ENCODE results near the gene SCAPER. TPM values are rescaled to one million over a fixed set of nuclear protein-coding genes. Genes with fewer than 3 reads are reported as not detected.

SCAPER gene
- polyA plus RNA-seq, 4 donors: 8.1 to 25.9 (median 14.0) TPM

DNA sequence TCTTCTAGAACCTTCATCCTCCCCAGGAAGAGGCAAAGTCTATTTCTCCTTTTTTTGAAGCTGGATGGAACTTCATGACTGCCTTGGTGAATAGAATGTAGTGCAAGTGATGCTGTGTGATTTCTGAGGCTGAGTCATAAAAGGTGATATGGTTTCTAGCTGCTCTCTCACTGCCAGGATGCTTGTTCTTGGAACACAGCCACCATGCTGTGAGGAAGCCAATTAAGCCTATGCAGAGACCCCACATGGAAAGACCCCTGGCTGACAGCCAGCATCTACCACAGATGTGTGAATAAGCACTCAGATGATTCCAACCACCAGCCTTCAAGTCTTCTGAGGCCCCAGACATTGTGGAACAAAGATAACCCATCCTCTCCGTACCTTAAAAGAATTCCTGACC is 511.5 kb downstream of the SCAPER start:
- H3K36me3 ChIP-seq (ENCODE audit: control insufficient read depth in 3 of 3, insufficient read depth in 2 of 3, low read depth in 1 of 3, low read length in 3 of 3): peaks cover 0 to 5% (median 0%) of the 10 kb centered on the region in 3 donors
- no peaks in the 10 kb centered on the region for H3K27me3 ChIP-seq (ENCODE audit: control insufficient read depth in 3 of 3, insufficient read depth in 3 of 3, low read length in 3 of 3)
- FAIRE-seq (no peak), DNase-seq (no peak)
- H3K27ac ChIP-seq (ENCODE audit: low read depth in 1 of 3, low read length in 2 of 3): no peak overlapping the region
- 86 to 100% (median 92%) methylated on average over 1 of the region's 1 CpG for WGBS, 3 donors
- no peaks in the 10 kb centered on the region for H3K9me3 ChIP-seq (ENCODE audit: control insufficient read depth in 2 of 2, insufficient read depth in 1 of 2, low read depth in 1 of 2, low read length in 1 of 2)
- no peaks in the 10 kb centered on the region for H3K4me1 ChIP-seq (ENCODE audit: control insufficient read depth in 3 of 3, insufficient read depth in 2 of 3, low read depth in 1 of 3, low read length in 2 of 3)
- H3K4me3 ChIP-seq (ENCODE audit: low read depth in 1 of 3, low read length in 3 of 3): no peak overlapping the region

DNA sequence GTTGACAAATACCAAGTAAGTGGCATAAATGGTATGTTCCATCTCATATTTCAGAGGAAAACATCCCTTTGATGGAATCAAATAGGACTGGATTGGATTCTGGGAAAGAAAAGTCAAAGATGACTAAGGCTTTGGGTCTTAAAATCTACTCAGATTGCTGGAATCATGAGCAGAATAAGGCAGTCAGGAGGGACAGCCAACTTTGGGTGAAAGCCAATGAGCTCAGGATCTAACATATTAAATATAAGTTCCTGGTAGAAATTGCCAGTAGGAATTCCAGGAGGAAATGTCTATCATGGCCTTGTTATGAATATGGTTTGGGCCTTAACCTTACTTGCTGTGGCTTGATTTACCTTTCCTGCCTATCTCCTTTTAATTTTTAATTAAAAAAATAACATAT is 513.3 kb downstream of the SCAPER start:
- no peak overlapping the region for H3K27ac ChIP-seq (ENCODE audit: low read depth in 1 of 3, low read length in 2 of 3)
- no peaks in the 10 kb centered on the region for H3K9me3 ChIP-seq (ENCODE audit: control insufficient read depth in 2 of 2, insufficient read depth in 1 of 2, low read depth in 1 of 2, low read length in 1 of 2)
- no peak overlapping the region for H3K4me3 ChIP-seq (ENCODE audit: low read depth in 1 of 3, low read length in 3 of 3)
- DNase-seq (no peak), FAIRE-seq (no peak)
- no peaks in the 10 kb centered on the region for H3K4me1 ChIP-seq (ENCODE audit: control insufficient read depth in 3 of 3, insufficient read depth in 2 of 3, low read depth in 1 of 3, low read length in 2 of 3)
- peaks cover 0 to 5% (median 0%) of the 10 kb centered on the region in 3 donors for H3K36me3 ChIP-seq (ENCODE audit: control insufficient read depth in 3 of 3, insufficient read depth in 2 of 3, low read depth in 1 of 3, low read length in 3 of 3)
- H3K27me3 ChIP-seq (ENCODE audit: control insufficient read depth in 3 of 3, insufficient read depth in 3 of 3, low read length in 3 of 3): no peaks in the 10 kb centered on the region

DNA sequence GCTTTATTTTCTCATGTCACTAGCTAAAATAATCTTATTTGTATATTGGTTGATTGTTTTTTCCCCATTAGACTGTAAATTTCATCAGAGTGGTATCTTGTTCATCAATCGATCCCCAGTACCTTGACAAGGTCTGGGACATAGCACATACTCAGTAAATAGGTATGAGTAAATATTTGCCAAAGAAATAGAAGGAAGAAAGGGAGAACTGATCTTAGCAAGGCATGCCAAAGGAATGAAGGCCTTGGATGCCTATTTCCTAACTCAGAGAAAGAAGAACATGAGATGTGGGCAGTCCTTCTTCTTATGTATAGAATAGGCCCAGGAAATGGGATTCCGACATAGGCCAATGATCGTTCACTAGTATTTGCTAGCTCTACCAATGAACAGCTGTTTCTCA is 513.8 kb downstream of the SCAPER start:
- H3K9me3 ChIP-seq (ENCODE audit: control insufficient read depth in 2 of 2, insufficient read depth in 1 of 2, low read depth in 1 of 2, low read length in 1 of 2): no peaks in the 10 kb centered on the region
- H3K4me3 ChIP-seq (ENCODE audit: low read depth in 1 of 3, low read length in 3 of 3): no peak overlapping the region
- H3K36me3 ChIP-seq (ENCODE audit: control insufficient read depth in 3 of 3, insufficient read depth in 2 of 3, low read depth in 1 of 3, low read length in 3 of 3): peaks cover 0 to 5% (median 0%) of the 10 kb centered on the region in 3 donors
- no peaks in the 10 kb centered on the region for H3K27me3 ChIP-seq (ENCODE audit: control insufficient read depth in 3 of 3, insufficient read depth in 3 of 3, low read length in 3 of 3)
- H3K27ac ChIP-seq (ENCODE audit: low read depth in 1 of 3, low read length in 2 of 3): no peak overlapping the region
- no peak for FAIRE-seq
- 84 to 97% (median 94%) methylated on average over 3 of the region's 3 CpGs for WGBS, 3 donors
- no peak for DNase-seq
- no peaks in the 10 kb centered on the region for H3K4me1 ChIP-seq (ENCODE audit: control insufficient read depth in 3 of 3, insufficient read depth in 2 of 3, low read depth in 1 of 3, low read length in 2 of 3)

DNA sequence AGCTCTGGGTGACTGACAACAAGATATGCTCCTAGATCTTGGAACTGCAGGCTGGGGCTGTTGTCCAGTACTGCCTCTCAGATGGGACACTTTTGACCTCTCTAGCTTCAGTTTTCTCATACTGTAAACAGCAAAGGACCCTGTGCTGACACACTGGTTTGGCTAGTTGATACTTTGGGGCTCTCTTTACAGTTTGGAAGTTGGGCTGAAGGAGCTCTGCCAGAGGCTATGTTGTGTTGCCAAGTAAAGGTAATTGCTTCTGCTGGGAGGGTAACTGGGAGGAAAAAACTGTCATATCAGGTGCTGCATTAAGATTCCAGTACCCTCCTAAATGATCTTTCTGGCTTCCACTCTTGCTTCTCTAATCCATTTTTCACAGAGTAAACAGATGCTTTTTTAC is 514.6 kb downstream of the SCAPER start:
- Histone ChIP-seq H3K4me3 (ENCODE audit: low read depth in 1 of 3, low read length in 3 of 3) (no peak overlapping the region), H3K36me3 (ENCODE audit: control insufficient read depth in 3 of 3, insufficient read depth in 2 of 3, low read depth in 1 of 3, low read length in 3 of 3) (peaks cover 0 to 5% (median 2%) of the 10 kb centered on the region in 3 donors), H3K27ac (ENCODE audit: low read depth in 1 of 3, low read length in 2 of 3) (no peak overlapping the region), H3K9me3 (ENCODE audit: control insufficient read depth in 2 of 2, insufficient read depth in 1 of 2, low read depth in 1 of 2, low read length in 1 of 2) (no peaks in the 10 kb centered on the region), H3K27me3 (ENCODE audit: control insufficient read depth in 3 of 3, insufficient read depth in 3 of 3, low read length in 3 of 3) (no peaks in the 10 kb centered on the region), H3K4me1 (ENCODE audit: control insufficient read depth in 3 of 3, insufficient read depth in 2 of 3, low read depth in 1 of 3, low read length in 2 of 3) (no peaks in the 10 kb centered on the region)
- FAIRE-seq (no peak), DNase-seq (no peak)

DNA sequence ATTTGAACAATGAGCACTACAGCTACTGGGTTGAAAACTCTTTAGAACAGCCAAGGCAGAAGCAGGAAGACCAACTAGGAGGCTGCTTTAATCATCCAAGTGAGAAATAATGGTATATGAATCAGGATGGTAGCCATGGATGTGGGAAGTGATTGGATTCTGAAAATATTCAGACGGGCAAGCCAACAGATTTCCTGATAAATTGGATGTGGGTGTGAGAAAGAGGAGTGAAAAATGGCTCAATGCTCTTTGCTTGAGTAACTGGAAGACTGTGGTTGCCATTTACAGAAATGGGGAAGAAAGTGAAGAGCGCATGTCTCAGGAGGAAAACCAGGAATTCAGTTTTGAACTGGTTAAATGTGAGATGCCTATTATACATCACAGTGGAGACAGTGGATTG is 518.2 kb downstream of the SCAPER start:
- Histone ChIP-seq H3K36me3 (ENCODE audit: control insufficient read depth in 3 of 3, insufficient read depth in 2 of 3, low read depth in 1 of 3, low read length in 3 of 3) (peaks cover 0 to 5% (median 2%) of the 10 kb centered on the region in 3 donors), H3K4me3 (ENCODE audit: low read depth in 1 of 3, low read length in 3 of 3) (no peak overlapping the region), H3K27me3 (ENCODE audit: control insufficient read depth in 3 of 3, insufficient read depth in 3 of 3, low read length in 3 of 3) (no peaks in the 10 kb centered on the region), H3K27ac (ENCODE audit: low read depth in 1 of 3, low read length in 2 of 3) (no peak overlapping the region), H3K4me1 (ENCODE audit: control insufficient read depth in 3 of 3, insufficient read depth in 2 of 3, low read depth in 1 of 3, low read length in 2 of 3) (no peaks in the 10 kb centered on the region), H3K9me3 (ENCODE audit: control insufficient read depth in 2 of 2, insufficient read depth in 1 of 2, low read depth in 1 of 2, low read length in 1 of 2) (no peaks in the 10 kb centered on the region)
- FAIRE-seq (no peak), DNase-seq (no peak)
- WGBS, 3 donors: 92 to 95% (median 93%) methylated on average over 2 of the region's 2 CpGs

DNA sequence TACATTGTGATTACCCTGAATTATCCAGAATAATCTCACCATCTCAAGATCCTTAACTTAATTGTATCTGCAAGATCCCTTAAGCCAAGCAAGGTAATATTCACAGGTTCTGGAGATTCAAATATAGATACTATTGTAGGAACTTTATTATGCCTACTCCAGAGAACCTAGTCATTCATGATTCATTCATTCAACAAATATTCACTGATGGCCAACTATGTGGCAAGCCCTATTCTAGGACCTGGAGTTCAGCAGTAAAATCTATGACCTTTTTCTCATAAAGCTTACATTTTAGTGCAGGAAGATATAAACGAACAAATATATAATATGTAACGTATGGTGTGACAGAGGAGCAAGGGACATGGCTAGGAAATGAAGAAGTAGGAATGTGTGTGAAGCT is 519.0 kb downstream of the SCAPER start:
- Histone ChIP-seq H3K4me1 (ENCODE audit: control insufficient read depth in 3 of 3, insufficient read depth in 2 of 3, low read depth in 1 of 3, low read length in 2 of 3) (no peaks in the 10 kb centered on the region), H3K27ac (ENCODE audit: low read depth in 1 of 3, low read length in 2 of 3) (no peak overlapping the region), H3K9me3 (ENCODE audit: control insufficient read depth in 2 of 2, insufficient read depth in 1 of 2, low read depth in 1 of 2, low read length in 1 of 2) (no peaks in the 10 kb centered on the region), H3K27me3 (ENCODE audit: control insufficient read depth in 3 of 3, insufficient read depth in 3 of 3, low read length in 3 of 3) (no peaks in the 10 kb centered on the region), H3K36me3 (ENCODE audit: control insufficient read depth in 3 of 3, insufficient read depth in 2 of 3, low read depth in 1 of 3, low read length in 3 of 3) (peaks cover 0 to 10% (median 2%) of the 10 kb centered on the region in 3 donors), H3K4me3 (ENCODE audit: low read depth in 1 of 3, low read length in 3 of 3) (no peak overlapping the region)
- FAIRE-seq (no peak), DNase-seq (no peak)
- WGBS, 3 donors: 89 to 94% (median 91%) methylated on average over 2 of the region's 2 CpGs

DNA sequence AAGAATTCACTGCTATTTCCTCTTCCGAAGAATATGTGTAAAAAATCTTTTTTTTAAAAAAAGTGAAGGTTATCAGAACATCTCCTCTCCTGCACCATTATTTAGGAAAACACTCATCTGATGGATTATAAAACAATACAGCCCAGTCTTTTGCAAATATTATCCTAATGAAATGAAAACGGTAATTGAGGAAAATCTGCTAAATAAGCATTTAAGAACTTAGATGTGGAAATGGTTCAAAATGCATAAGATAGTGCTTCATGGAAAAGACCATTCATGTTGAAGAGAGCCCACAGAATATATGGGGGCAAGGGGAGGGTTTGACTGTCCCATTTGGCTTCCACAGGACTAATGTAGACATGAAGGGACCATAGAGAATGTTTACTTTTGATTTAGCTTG is 520.7 kb downstream of the SCAPER start:
- H3K4me3 ChIP-seq (ENCODE audit: low read depth in 1 of 3, low read length in 3 of 3): no peak overlapping the region
- DNase-seq (no peak), FAIRE-seq (no peak)
- H3K36me3 ChIP-seq (ENCODE audit: control insufficient read depth in 3 of 3, insufficient read depth in 2 of 3, low read depth in 1 of 3, low read length in 3 of 3): peaks cover 0 to 5% (median 2%) of the 10 kb centered on the region in 3 donors
- H3K4me1 ChIP-seq (ENCODE audit: control insufficient read depth in 3 of 3, insufficient read depth in 2 of 3, low read depth in 1 of 3, low read length in 2 of 3): no peaks in the 10 kb centered on the region
- no peaks in the 10 kb centered on the region for H3K9me3 ChIP-seq (ENCODE audit: control insufficient read depth in 2 of 2, insufficient read depth in 1 of 2, low read depth in 1 of 2, low read length in 1 of 2)
- WGBS, 3 donors: 89 to 97% (median 96%) methylated on average over 2 of the region's 2 CpGs
- H3K27me3 ChIP-seq (ENCODE audit: control insufficient read depth in 3 of 3, insufficient read depth in 3 of 3, low read length in 3 of 3): no peaks in the 10 kb centered on the region
- H3K27ac ChIP-seq (ENCODE audit: low read depth in 1 of 3, low read length in 2 of 3): no peak overlapping the region

DNA sequence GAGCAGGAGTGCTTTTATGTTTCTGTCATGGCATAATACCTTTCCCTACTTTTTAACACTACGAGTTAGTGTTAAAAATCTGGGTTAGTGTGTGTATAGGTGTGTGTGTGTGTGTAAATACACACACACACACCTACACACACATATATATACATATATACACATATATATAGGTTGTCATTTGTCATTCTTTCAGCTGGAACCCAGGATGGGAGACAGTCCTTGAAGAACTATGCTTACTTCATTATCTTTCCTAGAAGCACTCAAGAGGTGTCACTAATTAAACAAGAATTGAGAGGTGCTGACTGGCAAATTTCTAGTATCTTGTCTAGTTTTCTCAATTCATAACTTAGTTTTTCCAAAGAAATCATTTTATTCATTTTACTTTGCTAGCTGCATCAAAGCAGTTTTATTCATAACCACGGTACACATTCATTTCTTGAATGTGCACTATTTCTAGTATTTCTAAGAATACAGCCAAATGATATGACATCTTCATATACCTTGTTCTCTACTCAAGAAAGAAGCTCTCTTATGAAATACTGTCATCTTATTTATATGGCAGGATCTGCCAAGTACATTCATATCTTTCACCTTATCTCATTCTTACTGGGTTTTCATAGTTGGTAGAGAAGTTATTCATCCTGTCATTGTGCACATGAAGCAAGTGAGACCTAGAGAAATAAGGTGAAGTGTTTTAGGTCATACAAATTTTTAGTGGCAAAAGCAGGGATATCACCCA is 522.0 kb downstream of the SCAPER start:
- Histone ChIP-seq H3K9me3 (ENCODE audit: control insufficient read depth in 2 of 2, insufficient read depth in 1 of 2, low read depth in 1 of 2, low read length in 1 of 2) (no peaks in the 10 kb centered on the region), H3K4me1 (ENCODE audit: control insufficient read depth in 3 of 3, insufficient read depth in 2 of 3, low read depth in 1 of 3, low read length in 2 of 3) (no peaks in the 10 kb centered on the region), H3K36me3 (ENCODE audit: control insufficient read depth in 3 of 3, insufficient read depth in 2 of 3, low read depth in 1 of 3, low read length in 3 of 3) (peaks cover 0 to 5% (median 2%) of the 10 kb centered on the region in 3 donors), H3K27me3 (ENCODE audit: control insufficient read depth in 3 of 3, insufficient read depth in 3 of 3, low read length in 3 of 3) (no peaks in the 10 kb centered on the region), H3K27ac (ENCODE audit: low read depth in 1 of 3, low read length in 2 of 3) (no peak overlapping the region), H3K4me3 (ENCODE audit: low read depth in 1 of 3, low read length in 3 of 3) (no peak overlapping the region)
- FAIRE-seq (no peak), DNase-seq (no peak)
- WGBS, 3 donors: 89 to 91% (median 90%) methylated on average over 2 of the region's 2 CpGs

DNA sequence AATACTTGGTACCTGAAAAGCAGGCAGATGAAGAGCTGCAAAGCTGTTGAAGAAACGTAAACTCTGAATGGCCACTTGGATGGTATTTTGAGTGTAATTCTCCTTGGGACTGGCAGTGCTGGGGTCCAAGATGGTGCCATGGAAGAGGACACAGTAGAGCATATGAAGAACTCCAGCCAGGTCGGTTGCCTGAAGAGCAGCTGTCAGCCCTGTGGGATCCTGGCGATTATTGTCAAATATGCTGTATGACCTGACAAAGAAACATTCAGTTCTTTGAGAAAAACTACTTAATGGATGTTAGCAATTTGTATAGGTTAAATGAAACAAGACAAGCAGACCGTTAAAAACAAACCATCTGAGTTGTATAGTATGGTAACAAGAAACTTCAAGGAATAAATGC is 523.8 kb downstream of the SCAPER start:
- H3K4me3 ChIP-seq (ENCODE audit: low read depth in 1 of 3, low read length in 3 of 3): no peak overlapping the region
- H3K27ac ChIP-seq (ENCODE audit: low read depth in 1 of 3, low read length in 2 of 3): no peak overlapping the region
- no peaks in the 10 kb centered on the region for H3K9me3 ChIP-seq (ENCODE audit: control insufficient read depth in 2 of 2, insufficient read depth in 1 of 2, low read depth in 1 of 2, low read length in 1 of 2)
- H3K4me1 ChIP-seq (ENCODE audit: control insufficient read depth in 3 of 3, insufficient read depth in 2 of 3, low read depth in 1 of 3, low read length in 2 of 3): peaks cover 0 to 6% (median 0%) of the 10 kb centered on the region in 3 donors
- H3K27me3 ChIP-seq (ENCODE audit: control insufficient read depth in 3 of 3, insufficient read depth in 3 of 3, low read length in 3 of 3): no peaks in the 10 kb centered on the region
- DNase-seq: no peak
- 92 to 93% (median 93%) methylated on average over 4 of the region's 4 CpGs for WGBS, 3 donors
- peaks cover 0 to 7% (median 2%) of the 10 kb centered on the region in 3 donors for H3K36me3 ChIP-seq (ENCODE audit: control insufficient read depth in 3 of 3, insufficient read depth in 2 of 3, low read depth in 1 of 3, low read length in 3 of 3)
- no peak for FAIRE-seq

Data from small intestine (tissue), 7 donors.